ENCODE measurements around the gene DSG4.
"Not testable (repeated sequence)": the region's sequence is repeated elsewhere in the genome, so short reads cannot be mapped to it uniquely, and the experiment has no call there.

Gene DSG4, protein sequence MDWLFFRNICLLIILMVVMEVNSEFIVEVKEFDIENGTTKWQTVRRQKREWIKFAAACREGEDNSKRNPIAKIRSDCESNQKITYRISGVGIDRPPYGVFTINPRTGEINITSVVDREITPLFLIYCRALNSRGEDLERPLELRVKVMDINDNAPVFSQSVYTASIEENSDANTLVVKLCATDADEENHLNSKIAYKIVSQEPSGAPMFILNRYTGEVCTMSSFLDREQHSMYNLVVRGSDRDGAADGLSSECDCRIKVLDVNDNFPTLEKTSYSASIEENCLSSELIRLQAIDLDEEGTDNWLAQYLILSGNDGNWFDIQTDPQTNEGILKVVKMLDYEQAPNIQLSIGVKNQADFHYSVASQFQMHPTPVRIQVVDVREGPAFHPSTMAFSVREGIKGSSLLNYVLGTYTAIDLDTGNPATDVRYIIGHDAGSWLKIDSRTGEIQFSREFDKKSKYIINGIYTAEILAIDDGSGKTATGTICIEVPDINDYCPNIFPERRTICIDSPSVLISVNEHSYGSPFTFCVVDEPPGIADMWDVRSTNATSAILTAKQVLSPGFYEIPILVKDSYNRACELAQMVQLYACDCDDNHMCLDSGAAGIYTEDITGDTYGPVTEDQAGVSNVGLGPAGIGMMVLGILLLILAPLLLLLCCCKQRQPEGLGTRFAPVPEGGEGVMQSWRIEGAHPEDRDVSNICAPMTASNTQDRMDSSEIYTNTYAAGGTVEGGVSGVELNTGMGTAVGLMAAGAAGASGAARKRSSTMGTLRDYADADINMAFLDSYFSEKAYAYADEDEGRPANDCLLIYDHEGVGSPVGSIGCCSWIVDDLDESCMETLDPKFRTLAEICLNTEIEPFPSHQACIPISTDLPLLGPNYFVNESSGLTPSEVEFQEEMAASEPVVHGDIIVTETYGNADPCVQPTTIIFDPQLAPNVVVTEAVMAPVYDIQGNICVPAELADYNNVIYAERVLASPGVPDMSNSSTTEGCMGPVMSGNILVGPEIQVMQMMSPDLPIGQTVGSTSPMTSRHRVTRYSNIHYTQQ

DNA sequence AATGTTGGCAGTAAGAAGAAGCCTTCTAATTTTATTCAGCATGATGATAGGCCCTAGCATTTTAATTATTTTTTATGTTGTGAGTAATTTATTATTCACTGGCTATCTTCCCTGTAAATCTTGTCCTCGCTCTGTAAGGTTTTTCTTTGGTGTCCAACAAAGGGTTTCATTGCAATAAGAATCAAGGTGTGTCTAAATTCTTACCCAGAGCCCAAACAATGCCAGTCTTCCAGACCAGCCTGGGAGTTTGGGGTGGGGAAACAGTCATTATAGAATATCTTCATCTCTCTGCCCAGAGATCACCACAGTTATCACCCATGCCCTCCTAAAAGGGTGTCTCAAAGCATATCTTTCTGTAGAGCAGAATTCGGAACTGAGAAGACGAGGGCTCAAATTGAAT is at the start of gene DSG4:
DSG4 (plus strand) TSS at position 301 of the 400 bp plus-strand sequence. CDS start 135 bp downstream, outside the sequence.
- Histone ChIP-seq H3K36me3 (replicated peaks; ENCODE audit: insufficient read depth, low read length) (no peaks in the 10 kb centered on the region), H3K4me1 (ENCODE audit: low read length) (no peaks in the 10 kb centered on the region), H3K4me2 (ENCODE audit: low read depth, low read length) (no peak within 1 kb of the TSS), H3K4me3 (ENCODE audit: low read length) (no peak within 1 kb of the TSS), H3K79me2 (ENCODE audit: low read length) (no peaks in the 10 kb centered on the region), H3K9me2 (replicated peaks; ENCODE audit: insufficient read depth, low read length) (no peaks in the 10 kb centered on the region), H3K27me3 (replicated peaks; ENCODE audit: insufficient read depth, low read length) (no peaks in the 10 kb centered on the region), H3K27ac (ENCODE audit: low read length) (no peak within 1 kb of the TSS), H4K20me1 (ENCODE audit: insufficient read depth, low read length) (no peaks in the 10 kb centered on the region), H3K9me3 (replicated peaks; ENCODE audit: insufficient read depth, low read length) (no peaks in the 10 kb centered on the region), H3K9ac (ENCODE audit: low read length) (no peak within 1 kb of the TSS), H3F3A (ENCODE audit: insufficient read depth, low read length) (no peaks in the 10 kb centered on the region), H2AFZ (ENCODE audit: low read length) (no peak within 1 kb of the TSS)
- DNase-seq: no peak
- TF ChIP-seq EZH2 (optimal IDR thresholded peaks at IDR 0.05; ENCODE audit: low read depth, low read length): no peak
- no peak for TF ChIP-seq EZH2phosphoT487 (IDR thresholded peaks at IDR 0.05; ENCODE audit: low read length)
- TF ChIP-seq, protein P1, sequence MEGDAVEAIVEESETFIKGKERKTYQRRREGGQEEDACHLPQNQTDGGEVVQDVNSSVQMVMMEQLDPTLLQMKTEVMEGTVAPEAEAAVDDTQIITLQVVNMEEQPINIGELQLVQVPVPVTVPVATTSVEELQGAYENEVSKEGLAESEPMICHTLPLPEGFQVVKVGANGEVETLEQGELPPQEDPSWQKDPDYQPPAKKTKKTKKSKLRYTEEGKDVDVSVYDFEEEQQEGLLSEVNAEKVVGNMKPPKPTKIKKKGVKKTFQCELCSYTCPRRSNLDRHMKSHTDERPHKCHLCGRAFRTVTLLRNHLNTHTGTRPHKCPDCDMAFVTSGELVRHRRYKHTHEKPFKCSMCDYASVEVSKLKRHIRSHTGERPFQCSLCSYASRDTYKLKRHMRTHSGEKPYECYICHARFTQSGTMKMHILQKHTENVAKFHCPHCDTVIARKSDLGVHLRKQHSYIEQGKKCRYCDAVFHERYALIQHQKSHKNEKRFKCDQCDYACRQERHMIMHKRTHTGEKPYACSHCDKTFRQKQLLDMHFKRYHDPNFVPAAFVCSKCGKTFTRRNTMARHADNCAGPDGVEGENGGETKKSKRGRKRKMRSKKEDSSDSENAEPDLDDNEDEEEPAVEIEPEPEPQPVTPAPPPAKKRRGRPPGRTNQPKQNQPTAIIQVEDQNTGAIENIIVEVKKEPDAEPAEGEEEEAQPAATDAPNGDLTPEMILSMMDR (IDR thresholded peaks at IDR 0.05; ENCODE audit: low read length): no peak

DNA sequence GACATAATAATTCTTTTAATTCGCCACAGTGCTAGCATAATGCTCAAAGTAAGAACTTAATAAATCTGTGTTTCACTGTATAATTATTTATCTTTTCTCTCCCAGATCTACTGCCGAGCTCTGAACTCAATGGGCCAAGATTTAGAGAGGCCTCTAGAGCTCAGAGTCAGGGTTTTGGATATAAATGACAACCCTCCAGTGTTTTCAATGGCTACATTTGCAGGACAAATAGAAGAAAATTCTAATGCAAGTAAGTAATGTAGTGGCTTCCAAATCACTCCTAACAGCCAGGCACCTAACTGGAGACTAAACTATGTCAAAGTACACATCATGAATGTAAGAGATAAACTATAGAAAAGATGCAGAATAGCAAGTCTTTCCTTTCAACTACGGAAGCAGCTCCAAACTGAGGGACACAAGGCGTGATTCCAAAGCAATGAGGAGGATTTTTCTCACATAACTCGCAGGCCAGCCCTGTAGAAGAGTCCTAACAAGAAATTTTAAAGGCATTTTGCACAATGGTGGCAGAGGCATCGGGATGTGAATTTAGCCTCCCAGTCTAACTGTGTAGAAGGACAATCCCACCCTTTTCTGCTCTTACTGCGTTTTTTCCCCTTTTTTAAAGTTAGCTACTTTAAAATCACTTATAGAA is 46.7 kb upstream of the DSG4 start:
- TF ChIP-seq EZH2phosphoT487 (IDR thresholded peaks at IDR 0.05; ENCODE audit: low read length) (no peak), EZH2 (optimal IDR thresholded peaks at IDR 0.05; ENCODE audit: low read depth, low read length) (no peak)
- TF ChIP-seq, protein P1 (IDR thresholded peaks at IDR 0.05; ENCODE audit: low read length): no peak
- H3K9me3 ChIP-seq (replicated peaks; ENCODE audit: insufficient read depth, low read length): no peaks in the 10 kb centered on the region
- no peak overlapping the region for H3K4me3 ChIP-seq (ENCODE audit: low read length)
- no peak overlapping the region for H3K9ac ChIP-seq (ENCODE audit: low read length)
- no peaks in the 10 kb centered on the region for H3K36me3 ChIP-seq (replicated peaks; ENCODE audit: insufficient read depth, low read length)
- H2AFZ ChIP-seq (ENCODE audit: low read length): no peak overlapping the region
- no peak overlapping the region for H3K27ac ChIP-seq (ENCODE audit: low read length)
- H4K20me1 ChIP-seq (ENCODE audit: insufficient read depth, low read length): no peaks in the 10 kb centered on the region
- H3F3A ChIP-seq (ENCODE audit: insufficient read depth, low read length): no peaks in the 10 kb centered on the region
- H3K79me2 ChIP-seq (ENCODE audit: low read length): no peaks in the 10 kb centered on the region
- no peaks in the 10 kb centered on the region for H3K4me1 ChIP-seq (ENCODE audit: low read length)
- H3K4me2 ChIP-seq (ENCODE audit: low read depth, low read length): no peak overlapping the region
- DNase-seq: no peak
- no peaks in the 10 kb centered on the region for H3K9me2 ChIP-seq (replicated peaks; ENCODE audit: insufficient read depth, low read length)
- no peaks in the 10 kb centered on the region for H3K27me3 ChIP-seq (replicated peaks; ENCODE audit: insufficient read depth, low read length)

DNA sequence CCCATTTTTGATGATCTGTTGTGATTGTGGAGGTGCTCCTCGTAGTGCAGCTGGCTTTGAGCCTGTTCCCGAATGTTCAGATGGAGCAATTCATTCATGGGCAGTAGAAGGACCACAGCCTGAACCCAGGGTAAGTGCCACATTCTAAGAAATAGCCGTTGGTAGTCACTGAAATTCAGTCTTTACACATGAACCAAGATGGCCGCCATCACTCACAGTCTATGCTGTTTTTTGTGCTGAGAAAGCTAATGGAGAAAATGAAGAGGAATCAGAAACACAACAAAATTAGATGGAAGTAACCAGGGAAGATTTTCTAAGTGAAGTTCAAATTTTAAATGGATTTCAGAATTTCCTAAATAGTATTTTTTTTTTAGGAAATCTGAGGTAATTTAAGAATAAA is 33.1 kb upstream of the DSG4 start:
- H3K4me2 ChIP-seq (ENCODE audit: low read depth, low read length): no peak overlapping the region
- TF ChIP-seq EZH2phosphoT487 (IDR thresholded peaks at IDR 0.05; ENCODE audit: low read length) (no peak), EZH2 (optimal IDR thresholded peaks at IDR 0.05; ENCODE audit: low read depth, low read length) (no peak)
- TF ChIP-seq, protein P1 (IDR thresholded peaks at IDR 0.05; ENCODE audit: low read length): no peak
- H3K4me3 ChIP-seq (ENCODE audit: low read length): no peak overlapping the region
- no peaks in the 10 kb centered on the region for H3K4me1 ChIP-seq (ENCODE audit: low read length)
- no peaks in the 10 kb centered on the region for H3F3A ChIP-seq (ENCODE audit: insufficient read depth, low read length)
- no peaks in the 10 kb centered on the region for H4K20me1 ChIP-seq (ENCODE audit: insufficient read depth, low read length)
- no peak overlapping the region for H2AFZ ChIP-seq (ENCODE audit: low read length)
- H3K9ac ChIP-seq (ENCODE audit: low read length): no peak overlapping the region
- H3K27me3 ChIP-seq (replicated peaks; ENCODE audit: insufficient read depth, low read length): no peaks in the 10 kb centered on the region
- H3K9me2 ChIP-seq (replicated peaks; ENCODE audit: insufficient read depth, low read length): no peaks in the 10 kb centered on the region
- H3K36me3 ChIP-seq (replicated peaks; ENCODE audit: insufficient read depth, low read length): no peaks in the 10 kb centered on the region
- H3K79me2 ChIP-seq (ENCODE audit: low read length): no peaks in the 10 kb centered on the region
- no peak for DNase-seq
- H3K9me3 ChIP-seq (replicated peaks; ENCODE audit: insufficient read depth, low read length): no peaks in the 10 kb centered on the region
- no peak overlapping the region for H3K27ac ChIP-seq (ENCODE audit: low read length)

DNA sequence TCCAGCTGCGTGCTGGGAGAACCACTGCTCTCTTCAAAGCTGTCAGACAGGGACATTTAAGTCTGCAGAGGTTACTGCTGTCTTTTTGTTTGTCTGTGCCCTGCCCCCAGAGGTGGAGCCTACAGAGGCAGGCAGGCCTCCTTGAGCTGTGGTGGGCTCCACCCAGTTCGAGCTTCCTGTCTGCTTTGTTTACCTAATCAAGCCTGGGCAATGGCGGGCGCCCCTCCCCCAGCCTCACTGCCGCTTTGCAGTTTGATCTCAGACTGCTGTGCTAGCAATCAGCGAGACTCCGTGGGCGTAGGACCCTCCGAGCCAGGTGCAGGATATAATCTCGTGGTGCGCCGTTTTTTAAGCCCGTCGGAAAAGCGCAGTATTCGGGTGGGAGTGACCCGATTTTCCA is 23.2 kb upstream of the DSG4 start:
- H3K36me3 ChIP-seq (replicated peaks; ENCODE audit: insufficient read depth, low read length); H3K4me2 ChIP-seq (ENCODE audit: low read depth, low read length): not testable (repeated sequence)

More for the DNA sequence above, 23.2 kb upstream of the DSG4 start:
- not testable (repeated sequence) for H3F3A ChIP-seq (ENCODE audit: insufficient read depth, low read length); H3K9me3 ChIP-seq (replicated peaks; ENCODE audit: insufficient read depth, low read length); H3K4me1 ChIP-seq (ENCODE audit: low read length); H4K20me1 ChIP-seq (ENCODE audit: insufficient read depth, low read length); H3K4me3 ChIP-seq (ENCODE audit: low read length); H3K9me2 ChIP-seq (replicated peaks; ENCODE audit: insufficient read depth, low read length); H3K27me3 ChIP-seq (replicated peaks; ENCODE audit: insufficient read depth, low read length); H3K27ac ChIP-seq (ENCODE audit: low read length); H2AFZ ChIP-seq (ENCODE audit: low read length); H3K9ac ChIP-seq (ENCODE audit: low read length); DNase-seq; H3K79me2 ChIP-seq (ENCODE audit: low read length)
